22Rv1 (cell line): ENCODE measurements around the gene NAA25.

ENCODE experiments used
- ZFX ChIP-seq: fragments of 450-650 bp; IDR thresholded peaks from 2 replicates; pipeline ENCODE4 v1.6.1; 2017; ENCODE audit warnings: antibody characterized with exemption, borderline replicate concordance
- TF ChIP-seq, protein P1 (sequence below): fragments of 450-650 bp; IDR thresholded peaks from 2 replicates; pipeline ENCODE4 v1.5.1; 2017; ENCODE audit warnings: mild to moderate bottlenecking

DNA sequence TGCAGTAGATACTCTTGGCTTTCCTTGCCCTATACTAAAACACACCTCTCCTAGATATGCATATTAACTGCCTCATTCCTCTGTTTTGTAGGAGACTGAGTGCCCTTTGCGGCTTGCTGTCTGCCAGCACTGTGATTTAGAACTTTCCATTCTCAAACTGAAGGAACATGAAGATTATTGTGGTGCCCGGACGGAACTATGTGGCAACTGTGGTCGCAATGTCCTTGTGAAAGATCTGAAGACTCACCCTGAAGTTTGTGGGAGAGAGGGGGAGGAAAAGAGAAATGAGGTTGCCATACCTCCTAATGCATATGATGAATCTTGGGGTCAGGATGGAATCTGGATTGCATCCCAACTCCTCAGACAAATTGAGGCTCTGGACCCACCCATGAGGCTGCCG is 32.1 kb upstream of the NAA25 start:
- TF ChIP-seq, protein P1, sequence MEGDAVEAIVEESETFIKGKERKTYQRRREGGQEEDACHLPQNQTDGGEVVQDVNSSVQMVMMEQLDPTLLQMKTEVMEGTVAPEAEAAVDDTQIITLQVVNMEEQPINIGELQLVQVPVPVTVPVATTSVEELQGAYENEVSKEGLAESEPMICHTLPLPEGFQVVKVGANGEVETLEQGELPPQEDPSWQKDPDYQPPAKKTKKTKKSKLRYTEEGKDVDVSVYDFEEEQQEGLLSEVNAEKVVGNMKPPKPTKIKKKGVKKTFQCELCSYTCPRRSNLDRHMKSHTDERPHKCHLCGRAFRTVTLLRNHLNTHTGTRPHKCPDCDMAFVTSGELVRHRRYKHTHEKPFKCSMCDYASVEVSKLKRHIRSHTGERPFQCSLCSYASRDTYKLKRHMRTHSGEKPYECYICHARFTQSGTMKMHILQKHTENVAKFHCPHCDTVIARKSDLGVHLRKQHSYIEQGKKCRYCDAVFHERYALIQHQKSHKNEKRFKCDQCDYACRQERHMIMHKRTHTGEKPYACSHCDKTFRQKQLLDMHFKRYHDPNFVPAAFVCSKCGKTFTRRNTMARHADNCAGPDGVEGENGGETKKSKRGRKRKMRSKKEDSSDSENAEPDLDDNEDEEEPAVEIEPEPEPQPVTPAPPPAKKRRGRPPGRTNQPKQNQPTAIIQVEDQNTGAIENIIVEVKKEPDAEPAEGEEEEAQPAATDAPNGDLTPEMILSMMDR: no peak
- TF ChIP-seq ZFX: no peak
